HG02588 (cell line): ENCODE data around the gene PCNT.
"Not testable (repeated sequence)": the region's sequence is repeated elsewhere in the genome, so short reads cannot be mapped to it uniquely, and the experiment has no call there.

Experiments used
- ATAC-seq: cut with Tn5 transposase; IDR thresholded peaks from one replicate; pipeline ENCODE4 v1.9.1; 2021; ENCODE audit warnings: mild to moderate bottlenecking, moderate library complexity; ENCODE audit not compliant: unreplicated experiment

The PCNT gene

DNA sequence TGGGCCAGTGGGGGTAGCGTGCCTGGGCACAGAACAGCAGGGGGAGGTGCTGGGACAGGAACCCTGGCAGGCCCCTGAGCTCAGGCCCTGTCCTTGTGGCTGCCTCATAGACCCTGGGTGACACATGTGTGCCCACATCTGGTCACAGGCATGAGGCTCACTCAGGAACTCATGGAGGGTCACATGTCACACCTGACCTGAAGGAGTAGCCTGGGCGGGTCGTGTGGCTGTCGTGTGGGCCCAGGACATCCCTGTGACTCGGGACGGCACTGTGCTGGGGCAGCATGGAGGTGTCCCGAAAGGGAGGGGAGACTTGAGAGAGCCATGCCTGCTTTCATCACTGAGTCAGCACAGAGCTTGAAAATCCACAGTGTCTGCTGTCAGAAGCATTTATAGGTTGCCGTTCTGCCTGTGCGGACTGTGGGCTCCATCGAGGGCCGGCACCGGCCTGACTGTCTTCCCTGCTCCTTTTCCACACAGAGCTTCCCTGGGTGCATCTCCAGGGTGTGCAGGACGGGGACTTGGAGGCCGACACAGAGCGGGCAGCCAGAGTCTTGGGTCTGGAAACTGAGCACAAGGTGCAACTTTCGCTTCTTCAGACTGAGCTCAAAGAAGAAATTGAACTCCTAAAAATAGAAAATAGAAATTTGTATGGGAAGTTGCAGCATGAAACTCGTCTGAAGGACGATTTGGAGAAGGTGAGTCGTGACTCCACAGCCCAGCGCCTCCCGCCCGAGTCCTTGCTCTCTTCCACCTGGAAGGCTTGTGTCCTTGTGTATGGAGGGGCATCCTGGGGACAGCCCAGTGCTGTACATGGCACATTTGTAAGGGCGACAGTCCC is 32.8 kb downstream of the PCNT start:
- no peak for ATAC-seq

DNA sequence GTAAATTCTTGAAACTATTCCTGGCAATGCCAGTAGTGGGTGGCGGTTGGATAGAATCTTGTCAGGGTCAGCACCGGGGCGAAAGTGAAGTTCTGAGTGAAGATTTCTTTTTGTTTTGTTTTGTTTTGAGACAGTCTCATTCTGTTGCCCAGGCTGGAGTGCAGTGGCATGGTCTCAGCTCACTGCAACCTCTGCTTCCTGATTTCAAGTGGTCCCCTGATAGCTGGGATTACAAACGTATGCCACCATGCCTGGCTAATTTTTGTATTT is 33.3 kb downstream of the PCNT start:
- ATAC-seq: no peak

DNA sequence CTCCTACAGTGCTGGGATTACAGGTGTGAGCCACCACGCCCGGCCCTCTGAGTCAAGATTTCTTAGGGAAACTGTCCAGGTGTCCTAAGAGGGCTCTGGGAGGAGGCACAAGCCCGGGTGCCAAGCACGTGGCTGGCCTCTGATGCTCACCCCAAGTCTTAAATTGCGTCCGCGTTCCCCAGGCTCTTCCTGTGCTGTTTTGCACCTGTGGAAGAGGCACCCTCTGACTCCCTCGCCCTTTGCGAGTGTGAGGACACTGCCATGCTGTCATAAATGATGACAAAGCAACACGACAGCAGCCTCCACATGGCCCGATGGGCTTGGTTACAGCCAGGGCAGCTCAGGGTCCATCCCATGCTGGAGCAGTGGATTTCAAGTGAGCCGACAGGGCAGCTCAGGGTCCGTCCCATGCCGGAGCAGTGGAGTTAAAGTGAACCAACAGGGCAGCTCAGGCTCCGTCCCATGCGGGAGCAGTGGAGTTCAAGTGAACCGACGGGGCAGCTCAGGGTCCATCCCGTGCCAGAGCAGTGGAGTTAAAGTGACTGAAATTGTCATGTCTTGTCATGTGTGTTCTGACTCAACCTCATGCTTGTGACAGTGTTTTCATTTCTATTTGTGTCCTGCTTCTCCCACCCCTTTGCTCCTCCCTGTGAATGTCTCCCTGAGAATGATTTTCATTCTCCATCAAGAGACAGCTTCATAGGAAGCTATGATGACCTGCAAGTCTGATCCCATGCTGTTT is 33.9 kb downstream of the PCNT start:
- ATAC-seq: no peak

DNA sequence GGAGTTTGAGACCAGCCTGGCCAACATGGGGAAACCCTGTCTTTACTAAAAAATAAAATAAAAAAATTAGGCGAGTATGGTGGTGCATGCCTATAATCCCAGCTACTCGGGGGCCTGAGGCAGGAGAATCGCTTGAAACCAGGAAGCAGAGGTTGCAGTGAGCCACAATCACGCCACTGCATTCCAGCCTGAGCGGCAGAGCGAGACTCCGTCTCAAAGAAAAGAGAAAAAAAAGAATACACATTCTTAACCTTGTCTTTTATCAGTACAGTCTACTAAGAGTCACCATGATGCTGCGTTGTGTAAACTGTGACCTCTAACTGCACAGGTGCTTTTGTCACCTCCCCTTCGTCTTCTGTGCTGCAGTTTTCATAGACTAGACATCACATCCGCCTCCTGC is 37.2 kb downstream of the PCNT start:
- ATAC-seq: no peak

DNA sequence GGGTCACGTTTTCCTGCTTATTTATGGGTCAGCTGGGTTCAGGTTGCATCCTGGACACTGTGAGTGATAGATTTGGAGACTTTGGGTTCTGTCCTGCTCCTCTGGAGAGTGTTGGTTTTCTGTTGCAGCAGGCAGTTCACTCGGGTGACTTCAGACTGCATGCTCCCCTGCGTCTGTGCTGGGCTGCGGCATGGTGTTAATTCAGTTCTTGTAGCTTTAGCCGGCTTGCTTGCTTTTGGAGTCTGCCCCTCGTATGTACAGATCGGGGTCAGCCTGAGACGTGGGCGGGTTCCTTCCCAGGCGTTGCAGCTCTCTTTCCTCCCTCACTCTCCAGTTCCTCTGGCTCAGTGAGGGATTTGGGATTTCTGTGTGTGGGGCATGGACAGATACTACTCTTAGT is 38.0 kb downstream of the PCNT start:
- ATAC-seq: no peak

DNA sequence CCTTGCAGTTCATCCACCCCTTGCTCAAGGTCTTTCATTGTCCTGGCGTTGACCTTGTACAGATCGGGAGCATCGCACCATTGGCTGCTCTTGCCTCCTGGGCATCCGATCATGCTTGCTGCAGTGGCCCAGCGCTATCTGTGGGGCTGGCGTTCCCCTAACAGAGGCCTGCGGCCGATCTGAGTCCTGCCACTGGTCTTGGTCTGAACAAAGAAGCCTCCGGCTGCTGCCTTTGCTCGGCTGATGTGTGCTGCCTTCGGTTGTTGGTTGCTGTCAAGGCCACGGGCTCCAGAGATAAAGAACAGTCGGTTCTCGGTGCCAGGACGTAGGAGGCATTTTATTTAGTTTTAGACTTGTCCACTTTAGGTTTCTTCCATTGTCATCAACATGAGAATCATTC is 39.0 kb downstream of the PCNT start:
- no peak for ATAC-seq

DNA sequence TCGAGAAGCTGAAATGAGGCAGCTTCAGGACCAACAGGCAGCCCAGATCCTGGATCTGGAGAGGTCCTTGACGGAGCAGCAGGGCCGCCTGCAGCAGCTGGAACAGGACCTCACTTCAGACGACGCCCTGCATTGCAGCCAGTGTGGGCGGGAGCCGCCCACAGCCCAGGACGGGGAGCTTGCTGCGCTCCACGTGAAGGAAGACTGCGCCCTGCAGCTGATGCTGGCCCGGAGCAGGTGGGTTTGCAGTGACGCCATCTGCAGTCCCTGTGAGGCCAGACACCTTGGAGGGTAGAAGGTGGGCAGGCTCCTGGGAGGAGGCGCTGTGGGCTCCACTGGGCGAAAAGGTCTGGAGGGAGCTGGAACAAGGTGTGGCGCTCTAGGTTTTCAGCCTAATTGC is 39.7 kb downstream of the PCNT start:
- ATAC-seq: no peak

DNA sequence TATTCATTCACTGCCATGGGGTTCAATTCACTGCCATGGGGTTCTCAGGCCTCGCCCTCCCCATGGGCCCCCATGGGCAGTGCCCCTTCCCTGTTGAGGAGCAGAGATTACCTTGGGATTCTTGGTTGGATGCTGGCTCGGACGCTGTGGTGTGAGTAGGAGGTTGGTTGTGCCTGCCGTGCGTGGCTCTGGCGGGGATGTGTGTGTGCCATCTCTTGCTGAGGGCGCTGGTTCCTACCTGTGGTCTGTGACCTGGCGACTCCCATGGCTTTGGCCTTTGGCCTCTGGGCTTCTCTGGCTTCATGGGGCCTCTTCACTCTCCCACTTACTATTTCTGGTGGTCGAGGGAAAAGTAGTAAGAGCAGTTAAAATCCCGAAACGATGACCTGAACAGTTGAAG is 42.1 kb downstream of the PCNT start:
- no peak for ATAC-seq

DNA sequence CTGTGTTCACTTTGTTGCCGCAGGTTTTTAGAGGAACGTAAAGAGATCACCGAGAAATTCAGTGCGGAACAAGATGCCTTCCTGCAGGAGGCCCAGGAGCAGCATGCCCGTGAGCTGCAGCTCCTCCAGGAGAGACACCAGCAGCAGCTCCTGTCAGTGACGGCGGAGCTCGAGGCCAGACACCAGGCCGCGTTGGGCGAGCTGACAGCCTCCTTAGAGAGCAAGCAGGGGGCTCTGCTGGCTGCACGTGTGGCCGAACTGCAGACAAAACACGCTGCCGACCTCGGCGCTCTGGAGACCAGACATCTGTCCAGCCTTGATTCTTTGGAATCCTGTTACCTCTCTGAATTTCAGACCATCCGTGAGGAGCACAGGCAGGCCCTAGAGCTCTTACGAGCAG is 42.6 kb downstream of the PCNT start:
- ATAC-seq: no peak

DNA sequence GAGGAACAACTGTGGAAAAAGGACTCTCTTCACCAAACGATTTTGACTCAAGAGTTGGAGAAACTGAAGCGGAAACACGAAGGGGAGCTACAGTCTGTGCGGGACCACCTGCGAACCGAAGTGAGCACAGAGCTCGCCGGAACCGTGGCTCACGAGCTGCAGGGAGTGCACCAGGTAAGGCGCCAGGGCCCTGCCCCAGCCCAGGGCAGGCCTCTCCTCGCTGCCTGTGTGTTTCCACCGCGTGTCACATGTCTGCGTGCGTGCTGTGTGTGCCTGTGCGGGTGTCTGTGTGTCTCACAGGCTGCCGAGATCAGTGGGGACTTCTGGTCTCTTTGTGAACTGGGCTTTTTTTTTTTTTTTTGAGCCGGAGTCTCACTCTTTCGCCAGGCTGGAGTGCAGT is 43.0 kb downstream of the PCNT start:
- ATAC-seq: no peak

DNA sequence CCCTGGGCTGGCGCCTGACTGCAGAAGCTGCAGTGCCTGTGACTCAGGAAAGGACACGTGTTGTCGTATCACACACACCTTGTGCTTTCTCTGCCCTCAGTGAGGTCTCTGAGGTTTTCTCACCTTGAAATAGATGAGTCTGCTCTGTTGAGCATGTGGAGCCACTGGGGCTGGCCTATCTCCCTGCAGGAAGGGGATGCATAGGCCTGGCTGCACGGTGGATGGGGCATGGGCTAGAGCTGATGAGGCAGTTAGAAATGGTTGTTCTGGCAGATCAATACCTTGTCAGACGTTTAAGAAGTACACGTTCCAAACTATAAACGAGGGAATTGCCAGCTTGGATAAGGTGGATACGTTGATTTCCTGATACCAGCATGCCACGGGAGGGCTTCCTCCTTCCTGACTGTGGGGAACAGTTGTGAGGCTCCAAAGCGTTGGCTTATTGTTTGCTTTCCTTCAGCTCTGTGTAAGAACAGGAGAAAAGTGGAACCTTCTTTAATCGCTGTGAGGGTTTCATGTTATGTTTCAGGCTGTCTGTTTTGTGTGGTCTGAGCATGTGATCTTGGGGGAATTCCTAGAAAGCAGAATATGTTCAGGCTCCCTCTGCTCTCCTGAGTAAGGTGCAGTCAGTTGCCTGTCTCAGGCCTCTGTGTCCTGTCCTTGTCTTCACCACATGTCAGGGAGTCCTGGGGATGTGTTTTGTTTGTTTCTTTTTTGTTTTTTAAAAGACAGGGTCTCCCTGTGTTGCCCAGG is 44.8 kb downstream of the PCNT start:
- ATAC-seq: peak; percentile 58

DNA sequence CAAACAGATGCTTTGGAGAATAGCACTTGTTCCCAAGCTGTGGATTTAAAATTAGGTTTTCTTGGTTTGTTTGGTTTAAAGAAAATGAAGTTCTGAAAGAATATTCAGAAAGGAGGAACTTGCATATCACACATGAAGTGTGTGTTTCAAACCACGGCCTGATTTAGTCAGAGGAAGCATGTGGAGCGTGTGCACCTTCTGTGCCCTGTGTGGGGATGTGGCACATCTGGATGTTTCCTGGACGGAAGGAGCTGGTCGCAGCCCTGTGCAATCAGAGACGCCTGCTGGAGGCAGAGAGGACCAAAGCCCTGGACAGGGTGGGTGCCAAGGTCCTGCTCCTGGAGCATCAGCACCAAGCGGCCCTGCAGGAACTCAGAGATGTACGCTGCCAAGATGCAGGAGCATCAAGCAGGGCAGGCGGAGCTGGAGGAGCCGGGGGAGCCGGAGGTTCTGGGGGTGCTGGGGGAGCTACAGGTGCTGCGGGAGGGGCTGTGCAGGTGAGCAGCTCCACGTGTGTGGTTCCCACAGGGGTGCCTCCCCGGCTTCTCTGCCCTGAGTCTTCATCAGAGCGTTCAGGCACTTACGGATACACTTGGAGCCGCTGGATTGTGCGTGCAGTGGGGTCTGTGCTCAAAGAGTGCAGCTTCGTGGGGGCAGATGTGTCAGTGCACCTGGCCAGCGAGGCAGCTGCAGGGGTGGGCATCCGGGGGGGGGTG is 45.7 kb downstream of the PCNT start:
- ATAC-seq: no peak

DNA sequence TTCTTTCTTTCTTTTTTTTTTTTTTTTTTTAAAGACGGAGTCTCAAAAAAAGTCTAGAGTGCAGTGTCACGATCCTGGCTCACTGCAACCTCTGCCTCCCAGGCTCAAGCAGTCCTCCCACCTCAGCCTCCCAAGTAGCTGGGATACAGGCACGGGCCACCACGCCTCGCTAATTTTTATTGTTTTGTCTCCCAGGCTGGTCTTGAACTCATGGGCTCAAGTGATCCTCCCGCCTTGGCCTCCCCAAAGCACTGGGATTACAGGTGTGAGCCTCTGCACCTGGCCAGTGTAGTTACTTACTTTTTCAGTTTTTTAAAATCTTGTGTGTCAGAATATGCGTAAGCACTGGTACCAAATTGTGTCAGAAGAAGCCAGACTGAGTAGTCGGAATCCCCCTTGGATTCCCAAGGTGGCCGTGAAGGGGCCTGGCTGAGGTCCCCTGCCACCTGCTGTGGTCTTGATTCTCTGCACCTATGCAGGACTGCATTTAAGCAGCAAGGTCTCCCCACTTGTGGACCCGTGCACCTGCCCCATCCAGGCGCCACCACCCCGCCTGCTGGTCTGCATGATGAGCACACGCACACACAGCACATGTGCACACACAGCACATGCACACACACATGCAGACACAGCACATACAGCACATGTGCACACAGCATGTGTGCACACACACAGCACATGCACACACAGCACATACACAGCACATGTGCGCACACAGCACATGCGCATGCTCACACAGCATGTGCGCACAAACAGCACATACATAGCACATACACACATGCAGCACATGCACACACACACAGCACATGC is 47.5 kb downstream of the PCNT start:
- no peak for ATAC-seq

DNA sequence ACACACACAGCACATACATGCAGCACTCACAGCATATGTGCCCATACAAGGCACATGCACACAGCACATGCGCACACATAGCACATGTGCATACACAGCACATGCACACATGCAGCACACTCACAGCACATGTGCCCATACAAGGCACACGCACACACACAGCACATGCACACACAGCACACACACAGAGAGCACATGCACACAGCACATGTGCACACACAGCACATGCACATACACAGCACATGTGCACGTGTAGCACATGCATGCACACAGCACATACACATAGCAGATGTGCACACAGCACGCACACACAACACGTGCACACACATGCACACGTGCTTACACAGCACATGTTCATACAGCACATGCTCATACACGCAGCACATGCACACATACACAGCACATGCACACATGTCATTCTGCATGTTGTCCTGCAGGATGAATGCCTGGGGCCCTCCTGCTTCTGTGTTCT is 48.1 kb downstream of the PCNT start:
- ATAC-seq: no peak

DNA sequence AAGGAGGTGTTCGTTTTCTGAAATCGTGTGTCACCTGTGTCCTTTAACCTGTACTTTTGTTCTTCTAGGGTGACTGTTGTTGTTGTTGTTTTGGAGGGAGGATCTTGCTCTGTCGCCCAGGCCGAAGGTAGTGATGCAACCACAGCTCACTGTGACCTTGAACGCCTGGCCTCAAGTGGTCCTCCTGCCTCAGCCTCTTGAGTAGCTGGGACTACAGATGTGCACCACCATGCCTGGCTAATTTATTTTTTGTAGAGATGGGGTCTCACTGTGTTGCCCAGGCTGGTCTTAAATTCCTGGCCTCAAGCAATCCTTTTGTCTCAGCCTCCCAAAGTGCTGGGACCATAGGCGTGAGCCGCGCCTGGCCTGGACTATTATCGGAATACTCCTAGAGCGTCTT is 49.0 kb downstream of the PCNT start:
- ATAC-seq: not testable (repeated sequence)

DNA sequence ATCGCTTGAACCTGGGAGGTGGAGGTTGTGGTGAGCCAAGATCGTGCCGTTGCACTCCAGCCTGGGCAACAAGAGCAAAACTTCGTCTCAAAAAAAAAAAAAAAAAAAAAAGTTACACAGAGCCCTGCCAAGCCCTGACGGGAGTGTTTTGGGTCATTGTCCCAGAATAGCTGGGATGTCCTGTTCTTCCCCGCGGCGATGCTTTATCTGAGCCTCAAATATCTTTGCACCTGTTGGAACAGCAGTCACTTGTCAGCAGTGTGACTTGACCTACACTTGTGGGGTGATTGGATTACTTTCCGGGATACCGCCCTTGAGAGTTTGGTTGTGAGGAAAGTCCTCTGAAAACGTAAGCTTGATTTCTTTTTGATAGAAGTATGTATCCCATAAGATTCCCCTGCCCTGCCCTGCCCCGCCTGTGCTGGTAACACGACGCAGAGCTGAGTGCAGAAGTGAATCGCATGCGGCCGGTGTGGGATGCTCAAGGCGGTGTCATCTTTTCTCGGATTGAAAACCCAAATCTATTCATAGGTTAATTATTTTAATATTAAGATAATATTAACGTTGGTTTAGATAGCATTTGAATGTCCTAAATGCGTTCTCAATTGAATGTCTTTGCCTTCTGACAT is 50.9 kb downstream of the PCNT start:
- ATAC-seq: no peak

DNA sequence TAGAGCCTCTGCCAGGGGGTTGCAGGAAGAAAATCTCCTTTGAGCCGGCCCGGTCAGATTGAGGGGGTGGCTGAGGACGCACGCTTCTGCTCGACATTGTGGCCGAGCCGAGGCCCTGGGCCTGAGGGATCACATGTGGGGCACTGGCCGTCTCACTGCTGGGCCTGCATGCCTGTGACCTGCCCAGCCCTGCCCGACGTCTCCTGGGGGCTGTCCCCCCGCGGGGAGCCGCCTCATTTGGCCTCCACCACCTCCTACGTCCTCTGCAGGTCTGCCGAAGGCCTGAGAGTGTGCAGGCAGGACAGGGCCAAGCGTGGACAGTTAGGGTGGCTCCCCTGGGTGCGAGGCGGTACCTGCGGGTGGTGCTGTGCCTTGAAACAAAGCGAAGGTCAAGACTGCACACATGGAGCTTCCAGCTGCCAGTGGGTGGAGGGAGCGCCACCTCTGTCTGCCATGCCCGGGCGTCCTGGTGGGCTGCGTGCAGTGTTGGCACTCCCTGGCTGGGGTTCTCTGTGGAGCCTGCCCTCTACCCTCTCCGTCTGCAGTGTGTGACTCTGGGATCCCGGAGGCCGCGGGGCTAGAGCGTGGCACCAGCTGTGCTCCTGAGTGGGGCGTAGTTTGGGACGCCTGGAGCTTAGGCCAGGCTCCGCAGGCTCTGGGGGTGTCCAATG is 51.7 kb downstream of the PCNT start:
- ATAC-seq: no peak

DNA sequence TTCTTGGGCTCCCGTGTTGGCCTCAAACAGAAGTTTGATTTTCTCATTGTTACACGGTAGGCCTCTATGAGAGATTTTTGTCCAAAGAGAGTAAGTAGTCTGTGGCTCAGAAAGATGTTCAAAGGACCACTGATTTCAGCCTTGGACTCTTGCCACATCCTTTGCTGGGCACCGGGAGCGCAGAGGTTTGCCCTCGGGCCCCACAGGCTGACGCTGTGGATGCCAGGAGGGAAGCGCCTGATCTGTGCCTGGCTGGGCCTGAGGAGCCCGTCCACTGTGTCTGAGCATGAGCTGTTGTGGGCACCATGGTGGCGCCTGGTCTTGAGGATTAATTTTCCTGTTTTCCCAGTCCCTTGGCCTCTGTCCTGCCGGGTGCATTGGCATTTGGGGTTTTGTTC is 52.3 kb downstream of the PCNT start:
- no peak for ATAC-seq

DNA sequence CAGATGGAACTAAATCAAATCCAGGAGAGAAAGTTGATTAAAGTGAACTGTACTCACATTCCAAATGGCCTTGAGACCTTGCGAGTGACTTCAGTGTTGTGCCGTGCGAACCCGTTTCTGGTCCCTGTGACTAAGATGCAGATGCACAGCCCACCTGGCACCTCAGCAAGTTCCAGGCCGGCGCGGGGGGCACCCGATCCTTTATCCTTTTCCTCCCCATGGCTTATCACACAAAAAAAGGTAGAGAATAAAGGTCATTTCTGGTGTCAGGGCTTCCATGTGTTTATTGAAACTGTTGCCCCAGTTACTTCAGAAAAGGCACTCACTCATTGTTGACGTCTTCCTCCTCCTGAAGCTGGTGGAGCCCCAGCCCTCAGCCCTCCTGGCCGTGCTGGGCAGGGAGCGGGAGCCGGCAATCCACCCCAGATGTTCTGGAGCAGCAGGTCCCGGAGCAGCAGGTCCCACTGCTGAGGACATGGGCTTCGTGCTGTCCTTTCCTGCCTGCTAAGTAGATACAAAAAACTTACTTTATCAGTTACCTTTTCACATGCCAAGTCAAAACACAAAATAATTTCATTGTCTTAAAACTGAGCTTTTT is 53.0 kb downstream of the PCNT start:
- ATAC-seq: no peak
